Spleen (tissue), 11 donors: ENCODE data around the gene NANOS3. TPM values are rescaled to one million over a fixed set of nuclear protein-coding genes. Genes with fewer than 3 reads are reported as not detected.
A peak's percentile ranks its signal among the peaks of the same experiment; 100 is the strongest.

Source experiments
- DNase-seq: peaks from one replicate; pipeline ENCODE4 v3.0.0-alpha.2; 2020
- H3K27ac ChIP-seq, 8 donors: fragments of 200-600 bp; sonication (generic) in 7 of 8; 1 replicate in 4 of 8; 2 replicates in 4 of 8; pipeline versions ENCODE4 v1.5.0 to v1.8.0; 2016 to 2021; ENCODE audit warnings: inconsistent platforms in 4 of 8, mild to moderate bottlenecking in 4 of 8, moderate library complexity in 1 of 8
- H3K27me3 ChIP-seq, 7 donors: fragments of 200-600 bp; sonication (generic) in 6 of 7; replicated peaks in 1 of 7; 1 replicate in 4 of 7; 2 replicates in 3 of 7; pipeline versions ENCODE4 v1.5.0 to v1.8.0; 2016 to 2021; ENCODE audit warnings: inconsistent platforms in 3 of 7, mild to moderate bottlenecking in 1 of 7
- H3K36me3 ChIP-seq, 6 donors: fragments of 200-600 bp; sonication (generic) in 5 of 6; 1 replicate in 4 of 6; 2 replicates in 2 of 6; pipeline versions ENCODE4 v1.5.0 to v1.8.0; 2016 to 2021; ENCODE audit warnings: inconsistent platforms in 2 of 6
- H3K4me1 ChIP-seq, 6 donors: fragments of 200-600 bp; sonication (generic) in 5 of 6; 1 replicate in 3 of 6; 2 replicates in 3 of 6; pipeline versions ENCODE4 v1.5.0 to v1.8.0; 2016 to 2021; ENCODE audit warnings: inconsistent platforms in 3 of 6
- H3K4me3 ChIP-seq, 8 donors: fragments of 200-600 bp; sonication (generic) in 7 of 8; 1 replicate in 4 of 8; 2 replicates in 4 of 8; pipeline versions ENCODE4 v1.5.0 to v1.8.0; 2016 to 2021; ENCODE audit warnings: inconsistent platforms in 4 of 8, mild to moderate bottlenecking in 4 of 8, moderate library complexity in 2 of 8
- H3K9me3 ChIP-seq, 8 donors: fragments of 200-600 bp; sonication (generic) in 7 of 8; 1 replicate in 4 of 8; 2 replicates in 4 of 8; pipeline versions ENCODE4 v1.5.0 to v1.8.0; 2016 to 2021; ENCODE audit warnings: inconsistent platforms in 4 of 8
- POLR2A ChIP-seq, 3 donors: fragments of 450-650 bp; IDR thresholded peaks; one replicate each; pipeline ENCODE4 v1.5.1; 2017; ENCODE audit warnings: antibody characterized with exemption in 3 of 3, mild to moderate bottlenecking in 1 of 3
- POLR2AphosphoS5 ChIP-seq, 3 donors: sonication (generic); formaldehyde crosslinking; IDR thresholded peaks; one replicate each; pipeline ENCODE4 v1.5.1; 2017; ENCODE audit warnings: antibody characterized with exemption in 3 of 3
- WGBS, 5 donors: extraction: QIAGEN DNeasy Blood & Tissue Kit in 3 of 5; methylation state at CpG; one replicate each; pipeline versions ENCODE4 v1.1.5 to v1.1.7; 2013 to 2018; 5-methylcytosine and 5-hydroxymethylcytosine counted together
- intact Hi-C: fragments of 100-400 bp; cut with DNase I; formaldehyde crosslinking; loops from one replicate; pipeline ENCODE4 v1.15.0; 2023; ENCODE audit warnings: low total_unique reads
- polyA plus RNA-seq, 3 donors: library from polyadenylated mRNA; stranded (reverse); fragments of 200-250 nt; gene quantifications; one replicate each; pipeline ENCODE4 v1.2.1, GENCODE V29; 2013
- total RNA-seq, 7 donors: library from RNA; depleted of rRNA in 3 of 7; stranded (reverse); fragments of >200 nt in 3 of 7; fragmentation: NEBNext Ultra II Directional in 4 of 7; extraction: Animal tissue kit (Norgen Biotek cat#: 25700) in 4 of 7; gene quantifications; one replicate each; pipeline versions ENCODE4 v1.1.0 to v1.2.1, GENCODE V29; 2016 to 2021
- TF ChIP-seq, protein P1 (sequence below), 11 experiments: fragments of 200-600 bp in 7 of 11; fragments of 450-650 bp in 4 of 11; sonication (generic) in 4 of 11; IDR thresholded peaks in 8 of 11; conservative IDR thresholded peaks in 3 of 11; 1 replicate in 7 of 11; 2 replicates in 4 of 11; pipeline versions ENCODE4 v1.4.0 to v1.8.0; 2016 to 2021; ENCODE audit warnings: antibody characterized with exemption in 11 of 11, inconsistent platforms in 4 of 11, mild to moderate bottlenecking in 1 of 11
- donor health status: healthy with polysubstance abuse.
- donor health status: DM: no; HTN: no; CAD: no; lungs with moderate emphysema.
- donor health status: DM: no; HTN: no; CAD: no.
- donor health status: Bipolar disorder and iron deficiency.
- donor health status: healthy.
- donor health status: DM: no; HTN: no; CAD: no.
- donor health status: DM: yes; HTN: yes; CAD: no.

Gene NANOS3
- total and polyA plus RNA-seq, 10 donors: 0.42 to 0.99 (median 0.52) TPM; not detected in 7

DNA sequence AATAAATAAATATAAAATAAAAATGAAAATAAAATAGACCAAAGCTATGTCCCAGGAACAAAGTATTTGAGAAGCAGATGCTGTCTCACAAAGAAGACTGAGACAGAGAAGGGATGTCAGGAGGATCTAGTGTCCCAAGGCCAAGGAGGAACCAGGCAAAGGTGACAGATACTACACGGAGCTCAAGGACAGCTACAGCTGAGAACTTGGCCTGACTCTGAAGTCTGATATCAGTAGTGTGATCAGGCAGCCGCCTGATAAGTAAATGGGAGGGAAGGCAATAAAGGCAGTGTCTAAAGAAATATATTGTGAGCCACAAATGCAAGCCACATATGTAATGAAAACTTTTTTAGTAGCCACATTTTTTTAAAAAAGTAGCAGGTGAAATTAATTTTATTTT is 20.4 kb upstream of the NANOS3 start:
- H3K27me3 ChIP-seq: no peaks in the 10 kb centered on the region
- intact Hi-C loops: no loop called here
- TF ChIP-seq POLR2AphosphoS5 (IDR thresholded peaks at IDR 0.05): no peak
- TF ChIP-seq, protein P1, sequence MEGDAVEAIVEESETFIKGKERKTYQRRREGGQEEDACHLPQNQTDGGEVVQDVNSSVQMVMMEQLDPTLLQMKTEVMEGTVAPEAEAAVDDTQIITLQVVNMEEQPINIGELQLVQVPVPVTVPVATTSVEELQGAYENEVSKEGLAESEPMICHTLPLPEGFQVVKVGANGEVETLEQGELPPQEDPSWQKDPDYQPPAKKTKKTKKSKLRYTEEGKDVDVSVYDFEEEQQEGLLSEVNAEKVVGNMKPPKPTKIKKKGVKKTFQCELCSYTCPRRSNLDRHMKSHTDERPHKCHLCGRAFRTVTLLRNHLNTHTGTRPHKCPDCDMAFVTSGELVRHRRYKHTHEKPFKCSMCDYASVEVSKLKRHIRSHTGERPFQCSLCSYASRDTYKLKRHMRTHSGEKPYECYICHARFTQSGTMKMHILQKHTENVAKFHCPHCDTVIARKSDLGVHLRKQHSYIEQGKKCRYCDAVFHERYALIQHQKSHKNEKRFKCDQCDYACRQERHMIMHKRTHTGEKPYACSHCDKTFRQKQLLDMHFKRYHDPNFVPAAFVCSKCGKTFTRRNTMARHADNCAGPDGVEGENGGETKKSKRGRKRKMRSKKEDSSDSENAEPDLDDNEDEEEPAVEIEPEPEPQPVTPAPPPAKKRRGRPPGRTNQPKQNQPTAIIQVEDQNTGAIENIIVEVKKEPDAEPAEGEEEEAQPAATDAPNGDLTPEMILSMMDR (IDR thresholded peaks at IDR 0.05 in 8 of 11, conservative IDR thresholded peaks at IDR 0.05 in 3 of 11): no peak
- no peak for TF ChIP-seq POLR2A (IDR thresholded peaks at IDR 0.05)
- peaks cover 6 to 10% (median 9%) of the 10 kb centered on the region in 6 donors for H3K4me1 ChIP-seq
- WGBS, 5 donors: 48 to 70% (median 66%) methylated on average over 2 of the region's 2 CpGs
- no peak overlapping the region for H3K27ac ChIP-seq
- H3K4me3 ChIP-seq: no peak overlapping the region
- H3K36me3 ChIP-seq: no peaks in the 10 kb centered on the region
- H3K9me3 ChIP-seq: no peaks in the 10 kb centered on the region
- no peak for DNase-seq

DNA sequence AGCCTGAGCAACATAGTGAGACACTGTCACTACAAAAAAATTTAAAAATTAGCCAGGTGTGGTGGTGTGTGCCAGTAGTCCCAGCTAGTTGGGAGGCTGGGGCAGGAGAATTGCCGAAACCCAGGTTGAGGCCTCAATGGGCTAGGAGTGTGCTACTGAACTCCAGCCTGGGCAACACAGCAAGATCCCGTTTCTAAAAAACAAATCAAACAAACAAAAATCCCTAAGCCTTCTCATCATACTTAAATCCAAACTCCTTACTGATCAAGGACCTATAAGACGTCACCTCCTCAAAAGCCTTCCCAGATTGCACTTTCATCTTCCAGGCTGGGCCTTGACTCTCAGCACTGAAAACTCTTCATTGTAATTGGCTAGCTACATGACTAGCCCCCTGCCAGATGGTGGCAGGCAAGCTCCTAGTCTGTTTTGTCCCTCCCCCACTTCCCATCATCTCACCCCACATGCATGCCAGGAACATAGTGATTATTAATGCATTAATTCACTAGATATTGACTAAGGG is 17.5 kb upstream of the NANOS3 start:
- intact Hi-C loops: no loop called here
- TF ChIP-seq POLR2AphosphoS5 (IDR thresholded peaks at IDR 0.05): no peak
- TF ChIP-seq, protein P1 (IDR thresholded peaks at IDR 0.05 in 8 of 11, conservative IDR thresholded peaks at IDR 0.05 in 3 of 11): no peak
- no peak for TF ChIP-seq POLR2A (IDR thresholded peaks at IDR 0.05)
- Histone ChIP-seq H3K27me3 (peaks cover 0 to 14% (median 6%) of the 10 kb centered on the region in 7 donors), H3K4me1 (peaks cover 8 to 32% (median 22%) of the 10 kb centered on the region in 6 donors), H3K9me3 (no peaks in the 10 kb centered on the region), H3K4me3 (no peak overlapping the region), H3K27ac (no peak overlapping the region), H3K36me3 (no peaks in the 10 kb centered on the region)
- DNase-seq: no peak
- 90 to 95% (median 94%) methylated on average over 3 of the region's 3 CpGs for WGBS, 5 donors

DNA sequence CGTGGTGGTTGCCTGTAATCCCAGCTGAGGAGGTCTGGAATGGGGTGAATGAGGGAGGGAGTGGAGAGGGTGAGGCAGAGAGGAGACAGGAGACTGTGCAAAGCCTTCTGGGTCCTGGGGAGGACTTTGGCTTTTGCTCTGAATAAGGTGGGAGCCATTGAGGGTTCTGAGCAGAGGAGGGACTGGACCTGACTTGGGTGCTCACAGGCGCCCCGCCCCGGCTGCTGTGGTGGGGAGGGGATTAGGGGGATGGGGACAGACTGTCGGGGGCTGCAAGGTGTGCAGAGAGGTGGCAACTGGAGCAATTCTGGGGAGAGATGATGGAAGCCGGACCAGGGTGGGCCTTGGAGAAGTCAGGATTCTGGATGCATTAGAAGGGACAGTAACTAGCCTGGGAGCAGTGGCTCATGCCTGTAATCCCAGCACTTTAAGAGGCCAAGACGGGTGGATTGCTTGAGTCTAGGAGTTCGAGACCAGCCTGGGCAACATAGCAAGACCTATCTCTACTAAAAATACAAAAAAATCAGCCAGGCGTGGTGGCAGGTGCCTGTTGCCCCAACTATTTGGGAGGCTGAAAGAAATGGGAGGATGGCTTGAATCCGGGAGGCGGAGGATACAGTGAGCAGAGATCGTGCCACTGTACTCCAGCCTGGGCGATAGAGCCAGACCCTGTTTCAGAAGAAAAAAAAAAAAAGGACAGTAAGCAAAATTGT is 16.1 kb upstream of the NANOS3 start:
- peak; percentile 75 for DNase-seq
- Histone ChIP-seq H3K4me1 (peaks cover 8 to 43% (median 33%) of the 10 kb centered on the region in 6 donors), H3K36me3 (no peaks in the 10 kb centered on the region), H3K27me3 (peaks cover 0 to 28% (median 16%) of the 10 kb centered on the region in 7 donors), H3K9me3 (no peaks in the 10 kb centered on the region), H3K4me3 (peak overlapping the region in 3 of 8 donors; percentile 45 to 66 (median 49)), H3K27ac (peak overlapping the region; percentile 83 to 92 (median 88))
- TF ChIP-seq POLR2A (IDR thresholded peaks at IDR 0.05) (no peak), POLR2AphosphoS5 (IDR thresholded peaks at IDR 0.05) (no peak)
- TF ChIP-seq, protein P1 (IDR thresholded peaks at IDR 0.05 in 8 of 11, conservative IDR thresholded peaks at IDR 0.05 in 3 of 11): no peak
- 80 to 83% (median 82%) methylated on average over 13 of the region's 13 CpGs for WGBS, 5 donors
- intact Hi-C loops: loop anchor here (5.0 to 10.0 kb wide), 2 partner anchors 264 to 586 kb away; no protein-coding TSS in a partner anchor

DNA sequence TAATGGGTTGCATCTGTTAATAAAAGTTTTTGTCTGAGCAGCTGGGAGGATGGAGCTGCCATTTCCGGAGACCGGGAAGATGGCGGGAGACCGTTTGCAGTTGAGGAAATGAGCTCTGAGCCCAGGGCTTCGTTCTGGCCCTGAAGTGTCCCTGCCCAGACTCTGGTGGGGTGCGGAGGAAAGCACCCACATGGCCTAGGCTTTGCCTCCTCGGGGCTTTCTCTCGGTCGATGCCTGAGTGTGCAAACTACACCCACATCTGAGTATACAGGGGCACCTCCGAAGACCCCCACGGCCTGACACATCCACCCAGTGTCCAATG is 15.6 kb upstream of the NANOS3 start:
- no peak for DNase-seq
- Histone ChIP-seq H3K36me3 (no peaks in the 10 kb centered on the region), H3K4me3 (peak overlapping the region; percentile 22 to 66 (median 44)), H3K27me3 (peaks cover 0 to 33% (median 20%) of the 10 kb centered on the region in 7 donors), H3K9me3 (no peaks in the 10 kb centered on the region), H3K27ac (peak overlapping the region; percentile 83 to 92 (median 88)), H3K4me1 (peaks cover 8 to 48% (median 38%) of the 10 kb centered on the region in 6 donors)
- WGBS, 5 donors: 6 to 21% (median 14%) methylated on average over 8 to 11 of the region's 11 CpGs
- TF ChIP-seq, protein P1 (IDR thresholded peaks at IDR 0.05 in 8 of 11, conservative IDR thresholded peaks at IDR 0.05 in 3 of 11): no peak
- no peak for TF ChIP-seq POLR2A (IDR thresholded peaks at IDR 0.05)
- no peak for TF ChIP-seq POLR2AphosphoS5 (IDR thresholded peaks at IDR 0.05)
- intact Hi-C loops: loop anchor here (5.0 to 10.0 kb wide), 2 partner anchors 264 to 587 kb away; no protein-coding TSS in a partner anchor
